GM12801 (cell line): ENCODE measurements around the gene CCDC74A.

ENCODE experiments used
- TF ChIP-seq, protein P1 (sequence below): IDR thresholded peaks from one replicate; pipeline ENCODE4 v1.5.1; 2011; ENCODE audit warnings: control low read depth; ENCODE audit not compliant: insufficient read length; ENCODE audit errors: extremely low read depth

CCDC74A gene

GRCh38 chr2:131543385-131543891 is 15.8 kb downstream of the CCDC74A start:
- TF ChIP-seq, protein P1, sequence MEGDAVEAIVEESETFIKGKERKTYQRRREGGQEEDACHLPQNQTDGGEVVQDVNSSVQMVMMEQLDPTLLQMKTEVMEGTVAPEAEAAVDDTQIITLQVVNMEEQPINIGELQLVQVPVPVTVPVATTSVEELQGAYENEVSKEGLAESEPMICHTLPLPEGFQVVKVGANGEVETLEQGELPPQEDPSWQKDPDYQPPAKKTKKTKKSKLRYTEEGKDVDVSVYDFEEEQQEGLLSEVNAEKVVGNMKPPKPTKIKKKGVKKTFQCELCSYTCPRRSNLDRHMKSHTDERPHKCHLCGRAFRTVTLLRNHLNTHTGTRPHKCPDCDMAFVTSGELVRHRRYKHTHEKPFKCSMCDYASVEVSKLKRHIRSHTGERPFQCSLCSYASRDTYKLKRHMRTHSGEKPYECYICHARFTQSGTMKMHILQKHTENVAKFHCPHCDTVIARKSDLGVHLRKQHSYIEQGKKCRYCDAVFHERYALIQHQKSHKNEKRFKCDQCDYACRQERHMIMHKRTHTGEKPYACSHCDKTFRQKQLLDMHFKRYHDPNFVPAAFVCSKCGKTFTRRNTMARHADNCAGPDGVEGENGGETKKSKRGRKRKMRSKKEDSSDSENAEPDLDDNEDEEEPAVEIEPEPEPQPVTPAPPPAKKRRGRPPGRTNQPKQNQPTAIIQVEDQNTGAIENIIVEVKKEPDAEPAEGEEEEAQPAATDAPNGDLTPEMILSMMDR: no peak

DNA sequence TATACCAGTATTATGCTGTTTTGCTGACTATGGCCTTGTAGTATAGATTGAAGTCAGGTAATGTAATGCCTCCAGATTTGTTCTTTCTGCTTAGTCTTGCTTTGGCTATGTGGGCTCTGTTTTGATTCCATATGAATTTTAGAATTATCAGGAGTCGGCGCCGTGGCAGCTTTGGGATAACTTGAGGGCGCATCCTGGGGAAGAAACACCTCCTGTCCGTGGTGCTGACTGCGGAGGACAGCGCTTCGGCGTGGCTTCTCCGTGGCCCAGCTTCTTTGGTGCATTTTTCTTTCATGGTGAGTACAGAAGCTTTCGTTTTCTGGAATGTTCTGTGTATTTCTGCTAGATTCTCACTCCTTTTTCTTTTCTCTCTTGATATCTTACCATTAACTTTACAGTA is 25.2 kb downstream of the CCDC74A start:
- TF ChIP-seq, protein P1: no peak

DNA sequence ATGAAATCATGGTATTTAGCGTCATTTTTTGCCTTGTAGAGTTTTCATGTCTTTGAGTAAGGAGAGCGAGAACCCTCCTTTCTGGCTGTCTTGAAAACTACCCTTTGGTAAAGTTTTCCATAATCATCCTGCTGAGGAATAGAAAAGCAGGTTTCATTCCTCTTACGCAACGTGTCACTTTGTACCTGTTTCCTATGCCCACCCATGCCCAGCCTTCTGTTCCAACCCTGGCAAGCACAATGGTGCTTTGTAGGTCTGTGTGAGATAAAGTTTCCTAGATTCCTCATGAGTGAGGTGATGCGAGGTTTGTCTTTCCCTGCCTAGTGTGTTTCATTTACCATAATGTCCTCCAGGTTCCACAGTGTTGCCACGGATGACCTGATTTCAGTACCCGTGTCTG is 29.3 kb downstream of the CCDC74A start:
- TF ChIP-seq, protein P1: no peak

DNA sequence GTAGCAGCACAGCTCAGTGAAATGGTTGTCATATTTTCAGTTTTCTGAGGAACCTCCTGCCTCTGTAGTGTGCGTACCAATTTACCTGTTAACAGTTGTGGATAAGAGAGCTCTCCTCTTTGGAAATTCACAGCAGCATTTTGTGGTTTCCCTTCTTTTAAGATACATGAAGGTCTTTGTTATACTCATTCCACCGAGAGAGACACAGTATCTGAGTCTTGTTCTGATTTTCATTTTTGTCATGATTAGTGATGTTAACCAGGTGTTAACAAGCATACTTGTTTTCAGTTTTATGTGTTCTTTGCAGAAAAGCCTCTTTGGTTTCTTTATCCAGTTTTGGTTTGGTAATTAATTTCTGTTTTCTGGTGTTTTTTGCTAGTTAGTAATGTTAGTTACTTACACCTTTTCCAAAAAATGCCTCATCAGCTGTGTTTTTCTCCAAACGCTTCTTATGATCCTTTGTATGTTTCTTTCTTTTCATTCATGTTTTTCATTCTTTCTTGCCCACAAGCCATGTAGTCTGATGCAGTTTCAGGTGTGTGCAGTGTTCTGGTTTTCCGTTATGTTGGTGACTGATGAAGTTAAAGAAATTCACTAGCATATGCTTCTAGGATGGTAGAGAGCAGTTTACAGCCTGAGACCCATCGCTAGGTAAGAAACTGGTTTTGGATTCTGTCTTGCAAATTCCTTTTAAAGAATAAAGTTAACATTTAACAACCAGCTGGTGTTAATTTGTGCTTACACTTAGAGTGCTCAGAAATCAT is 30.1 kb downstream of the CCDC74A start:
- TF ChIP-seq, protein P1: no peak

DNA sequence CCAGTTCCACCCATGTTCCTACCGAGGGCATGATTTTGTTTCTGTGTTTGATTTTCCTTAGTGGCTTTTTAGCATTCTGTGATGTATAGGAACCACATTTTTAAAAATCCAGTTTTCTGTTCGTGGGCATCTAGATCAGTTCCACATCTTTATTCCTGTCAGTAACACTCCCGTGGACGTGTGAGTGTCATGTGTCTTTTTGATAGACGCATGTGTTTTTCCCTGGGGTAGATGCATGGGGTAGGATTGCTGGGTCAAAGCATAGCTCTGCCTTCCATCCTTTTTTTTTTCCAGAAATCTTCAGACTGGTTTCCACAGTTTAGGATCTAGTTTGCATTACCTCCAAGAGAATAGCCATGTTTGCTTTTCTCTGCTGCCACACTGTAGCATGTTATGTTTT is 38.7 kb downstream of the CCDC74A start:
- TF ChIP-seq, protein P1: no peak

DNA sequence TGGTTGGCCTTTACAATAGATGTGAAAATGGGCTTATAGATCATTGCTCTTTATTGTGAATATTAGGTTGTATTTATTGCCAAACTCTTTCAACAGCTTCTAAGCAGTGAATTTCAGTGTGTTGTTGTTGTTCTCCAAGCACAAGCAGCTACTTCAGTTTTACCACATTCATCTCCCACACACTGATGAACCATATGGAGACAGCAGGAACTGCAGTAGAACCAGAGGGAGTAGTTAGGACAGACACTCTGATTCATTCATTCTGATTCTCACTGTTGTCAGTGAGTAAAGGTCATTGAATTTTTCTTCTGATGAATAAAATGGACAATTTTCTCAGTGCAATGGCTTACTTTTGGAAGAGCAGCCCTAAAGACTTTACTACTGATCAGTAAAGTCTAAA is 40.2 kb downstream of the CCDC74A start:
- TF ChIP-seq, protein P1: no peak

DNA sequence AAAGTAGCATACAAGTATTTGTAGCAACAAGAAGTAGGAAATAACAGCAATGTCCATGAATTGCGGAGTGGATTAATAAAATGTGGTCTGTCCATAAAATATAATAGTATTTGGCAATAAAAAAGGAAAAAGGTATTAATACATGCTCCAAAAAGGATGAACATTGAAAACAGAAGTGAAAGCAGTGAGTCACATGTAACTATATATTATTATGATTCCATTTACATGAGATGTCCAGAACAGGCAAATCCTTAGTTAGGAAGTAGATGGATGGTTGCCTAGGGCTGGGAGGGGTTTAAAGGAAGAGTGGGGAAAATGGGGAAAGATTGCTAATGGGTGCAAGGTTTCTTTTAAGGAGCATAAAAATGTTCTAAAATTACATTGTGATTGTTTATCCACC is 44.5 kb downstream of the CCDC74A start:
- TF ChIP-seq, protein P1: no peak

DNA sequence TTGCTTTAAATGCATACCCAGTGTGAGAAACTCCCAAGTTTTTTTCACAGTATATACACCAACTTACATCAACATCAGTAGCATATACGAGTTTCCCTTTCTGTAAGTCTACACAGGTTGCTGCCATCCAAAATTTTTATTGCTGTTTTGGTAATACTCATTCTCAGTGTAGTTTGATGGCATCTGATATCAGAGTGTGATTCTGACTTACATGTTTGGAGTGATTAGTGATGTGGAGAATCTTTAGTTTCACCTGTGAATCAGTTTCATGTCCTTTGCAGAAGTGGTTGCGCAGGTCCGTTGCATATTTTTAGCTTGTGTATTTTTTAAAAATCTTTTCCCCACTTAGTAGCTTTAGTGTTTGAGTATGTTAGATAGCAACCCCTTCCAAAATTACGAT is 50.1 kb downstream of the CCDC74A start:
- TF ChIP-seq, protein P1: no peak
